Measurements from ENCODE around the gene SUCO.

- no peak for TF ChIP-seq CTCF (IDR thresholded peaks at IDR 0.05)
- no peak for TF ChIP-seq POLR2A (IDR thresholded peaks at IDR 0.05)
- no peak for TF ChIP-seq POLR2AphosphoS5 (IDR thresholded peaks at IDR 0.05)
Measured at GRCh38 chr1:172512591-172512990, 20.4 kb upstream of the SUCO start.
